K562 (cell line): ENCODE data around the gene YJEFN3. TPM values are rescaled to one million over a fixed set of nuclear protein-coding genes. Genes with fewer than 3 reads are reported as not detected.

Experiments used
- ATF6 ChIP-seq: sonication (generic); formaldehyde crosslinking; IDR thresholded peaks from 2 replicates; pipeline ENCODE4 v1.4.0; 2020; ENCODE audit warnings: mild to moderate bottlenecking, missing genetic modification reagents
- BMI1 ChIP-seq: fragments of 150-350 bp; IDR thresholded peaks from 2 replicates; pipeline ENCODE4 v1.6.1; 2014; ENCODE audit warnings: low read length
- CEBPG ChIP-seq, 3 experiments: fragments of 200-800 bp in 1 of 3; sonication (Bioruptor generic) in 1 of 3; sonication (generic) in 1 of 3; formaldehyde crosslinking in 1 of 3; IDR thresholded peaks in 2 of 3; conservative IDR thresholded peaks in 1 of 3; 2 replicates each; pipeline versions ENCODE4 v1.6.1 to v1.8.0; 2016 to 2022; ENCODE audit warnings: missing compliant biosample characterization in 2 of 3, missing genetic modification characterization in 2 of 3, mild to moderate bottlenecking in 1 of 3, missing genetic modification reagents in 1 of 3
- DMBX1 ChIP-seq: fragments of 250-450 bp; sonication (Bioruptor Pico); IDR thresholded peaks from 2 replicates; pipeline ENCODE4 v1.8.0; 2022; ENCODE audit warnings: inconsistent platforms, mild to moderate bottlenecking, moderate library complexity, borderline replicate concordance
- IRF2 ChIP-seq: sonication (generic); formaldehyde crosslinking; IDR thresholded peaks from 2 replicates; pipeline ENCODE4 v1.8.1; 2022; ENCODE audit warnings: mild to moderate bottlenecking, missing genetic modification reagents
- KLF13 ChIP-seq: fragments of 450-650 bp; IDR thresholded peaks from 2 replicates; pipeline ENCODE4 v1.6.1; 2016; ENCODE audit warnings: missing genetic modification characterization, low read depth, mild to moderate bottlenecking, missing compliant biosample characterization, moderate library complexity, borderline replicate concordance
- MAFG ChIP-seq: fragments of 450-650 bp; conservative IDR thresholded peaks from 2 replicates; pipeline ENCODE4 v1.6.1; 2016; ENCODE audit warnings: missing genetic modification characterization, missing compliant biosample characterization
- PML ChIP-seq: IDR thresholded peaks from 2 replicates; pipeline ENCODE4 v1.6.1; 2012; ENCODE audit warnings: low read length, inconsistent platforms
- PURB ChIP-seq: sonication (generic); formaldehyde crosslinking; IDR thresholded peaks from 2 replicates; pipeline ENCODE4 v1.9.0; 2021; ENCODE audit warnings: low read depth, mild to moderate bottlenecking, missing genetic modification reagents
- RAD21 ChIP-seq, 2 experiments: fragments of 250-450 bp in 1 of 2; fragments of 450-650 bp in 1 of 2; sonication (Bioruptor Pico) in 1 of 2; formaldehyde crosslinking in 1 of 2; IDR thresholded peaks in 1 of 2; conservative IDR thresholded peaks in 1 of 2; 2 replicates each; pipeline versions ENCODE4 v1.4.0 to v1.8.0; 2020 to 2022; ENCODE audit warnings: mild to moderate bottlenecking in 2 of 2, moderate library complexity in 1 of 2
- RBM39 ChIP-seq: fragments of 200-400 bp; formaldehyde crosslinking; optimal IDR thresholded peaks from 2 replicates; pipeline ENCODE3; 2018; ENCODE audit warnings: low read depth, low read length
- SMAD4 ChIP-seq: fragments of 250-450 bp; sonication (Bioruptor Pico); conservative IDR thresholded peaks from 2 replicates; pipeline ENCODE4 v1.8.0; 2021; ENCODE audit warnings: inconsistent platforms, mild to moderate bottlenecking, moderate library complexity
- SMARCE1 ChIP-seq: fragments of 450-650 bp; IDR thresholded peaks from 2 replicates; pipeline ENCODE4 v1.7.1; 2016; ENCODE audit warnings: mild to moderate bottlenecking
- SRSF1 ChIP-seq: fragments of 200-400 bp; formaldehyde crosslinking; IDR thresholded peaks from 2 replicates; pipeline ENCODE4 v1.6.1; 2017; ENCODE audit warnings: mild to moderate bottlenecking, low read depth, low read length, moderate library complexity
- STAT5A ChIP-seq: IDR thresholded peaks from 2 replicates; pipeline ENCODE4 v1.6.1; 2012; ENCODE audit warnings: low read length, inconsistent platforms, borderline replicate concordance
- TEAD1 ChIP-seq, 2 experiments: fragments of 450-650 bp in 1 of 2; sonication (generic) in 1 of 2; formaldehyde crosslinking; IDR thresholded peaks; 2 replicates each; pipeline versions ENCODE4 v1.4.0 to v1.8.0; 2020 to 2022; ENCODE audit warnings: mild to moderate bottlenecking in 2 of 2, missing genetic modification reagents in 1 of 2
- TSHZ1 ChIP-seq: fragments of 250-450 bp; sonication (Bioruptor Pico); IDR thresholded peaks from 2 replicates; pipeline ENCODE4 v1.4.0; 2020; ENCODE audit warnings: mild to moderate bottlenecking, moderate library complexity
- ZNF398 ChIP-seq: fragments of 250-450 bp; sonication (Bioruptor Pico); IDR thresholded peaks from 2 replicates; pipeline ENCODE4 v1.8.0; 2021; ENCODE audit warnings: moderate library complexity, mild to moderate bottlenecking, inconsistent platforms
- ZNF584 ChIP-seq: fragments of 200-800 bp; sonication (Bioruptor generic); IDR thresholded peaks from 2 replicates; pipeline ENCODE4 v1.6.1; 2016; ENCODE audit warnings: low read depth, mild to moderate bottlenecking, missing genetic modification characterization, missing compliant biosample characterization
- ZNF717 ChIP-seq: fragments of 250-450 bp; sonication (Bioruptor Pico); IDR thresholded peaks from 2 replicates; pipeline ENCODE4 v1.5.0; 2021
- polyA plus RNA-seq, 8 experiments: library from polyadenylated mRNA; depleted of rRNA in 4 of 8; stranded (reverse) in 5 of 8; unstranded in 3 of 8; fragments of >200 nt; fragmentation: Nextera tagmentation in 2 of 8; fragmentation: Illumina TruSeq in 1 of 8; extraction: Ambion mirVana in 2 of 8; extraction: Trizol in 1 of 8; gene quantifications; 2 replicates each; pipeline versions ENCODE4 v1.2.1 to v1.2.3, GENCODE V29; 2011 to 2014; ENCODE audit warnings: inconsistent platforms in 1 of 8, missing spikeins in 1 of 8
- total RNA-seq, 7 experiments: library from RNA; depleted of rRNA in 6 of 7; stranded (reverse); fragments of >200 nt in 6 of 7; fragmentation: Illumina TruSeq in 2 of 7; extraction: Trizol in 2 of 7; gene quantifications; 2 replicates each; pipeline versions ENCODE4 v1.2.1 to v1.2.3, GENCODE V29; 2011 to 2021; ENCODE audit warnings: low replicate concordance in 1 of 7

YJEFN3 gene
- total and polyA plus RNA-seq, 9 of the 15 experiments (the other 6 are each of a cell fraction or from before 2014, with no cell fraction given) = 0.04 to 5.8 (median 1.3) TPM; not detected in 1

- TF ChIP-seq ZNF398 (CRISPR knock-in tag) (no peak), CEBPG (CRISPR knock-in tag; IDR thresholded peaks at IDR 0.05) (no peak; the same call in 1 of the 2 replicates), CEBPG (tag; conservative IDR thresholded peaks at IDR 0.05 in 1 of 2, IDR thresholded peaks at IDR 0.05 in 1 of 2) (no peak), SRSF1 (no peak), BMI1 (no peak), SMAD4 (CRISPR knock-in tag) (no peak), DMBX1 (CRISPR knock-in tag) (0 out of 2 replicates have a peak, but pooled peaks have one; percentile 34), SMARCE1 (no peak), STAT5A (no peak), PURB (CRISPR knock-in tag) (no peak), RBM39 (no peak), PML (no peak), RAD21 (CRISPR knock-in tag; conservative IDR thresholded peaks at IDR 0.05 in 1 of 2, IDR thresholded peaks at IDR 0.05 in 1 of 2) (peak; percentile 79 to 81), MAFG (no peak), KLF13 (tag) (no peak), TSHZ1 (CRISPR knock-in tag) (no peak), ATF6 (CRISPR knock-in tag) (no peak), TEAD1 (CRISPR knock-in tag; IDR thresholded peaks at IDR 0.05) (peak in 1 of 2 experiments; percentile 47; a peak in 1 of 4 replicates), ZNF584 (no peak), ZNF717 (no peak), IRF2 (no peak)
These were observed 38.3 kb upstream of the YJEFN3 start (continued) for GRCh38 chr19:19490214-19490968.
